ENCODE results near the gene STAC. TPM values are rescaled to one million over a fixed set of nuclear protein-coding genes. Genes with fewer than 3 reads are reported as not detected.
"Not testable (repeated sequence)": the region's sequence is repeated elsewhere in the genome, so short reads cannot be mapped to it uniquely, and the experiment has no call there.

Gene STAC
- total RNA-seq, 1 experiment from 2014 or later, result 2.0 TPM

DNA sequence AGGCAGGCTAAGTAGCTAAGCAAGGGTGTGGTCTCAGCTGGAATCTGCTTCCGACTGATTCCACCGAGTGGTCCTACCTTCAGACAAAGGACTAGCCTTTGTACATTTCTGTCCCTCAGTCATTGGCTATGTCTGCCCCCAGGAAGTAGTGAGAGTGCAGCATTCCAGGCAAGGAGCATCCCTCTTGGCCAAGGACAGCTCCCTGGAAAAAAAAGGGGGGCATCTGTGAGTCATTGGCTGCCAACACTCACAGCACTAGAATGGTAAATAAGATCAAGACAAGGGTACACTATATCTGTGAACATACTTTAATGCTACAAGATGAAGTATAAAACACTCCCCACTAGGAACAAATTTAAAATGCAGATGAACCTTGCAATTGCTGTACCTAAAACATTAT, 66.8 kb downstream of the STAC start:
- Histone ChIP-seq H3K36me3 (ENCODE audit: insufficient read depth, low read length, poor library complexity, severe bottlenecking) (no peaks in the 10 kb centered on the region), H3K27ac (ENCODE audit: low read depth, low read length, poor library complexity, severe bottlenecking) (no peak overlapping the region), H3K4me1 (ENCODE audit: insufficient read depth, low read length, poor library complexity, severe bottlenecking) (no peaks in the 10 kb centered on the region), H3K4me3 (ENCODE audit: low read depth, low read length, poor library complexity, severe bottlenecking) (no peak overlapping the region), H3K9me3 (ENCODE audit: low read depth, low read length, poor library complexity, severe bottlenecking) (no peaks in the 10 kb centered on the region), H3K27me3 (replicated peaks; ENCODE audit: insufficient read depth, low read depth, low read length, poor library complexity) (no peaks in the 10 kb centered on the region)
- BruUV-seq (replicated peaks), result no TSS peak
- DNase-seq (ENCODE audit: low spot score), result no peak
- intact Hi-C loops (cut with micrococcal nuclease; ENCODE audit: unreplicated experiment), result no loop called here
- POLR2A ChIA-PET (ENCODE audit: low non-redundant PET), result no interaction called here
- no peak for TF ChIP-seq EZH2 (IDR thresholded peaks at IDR 0.05; ENCODE audit: borderline replicate concordance, low read depth, low read length, poor library complexity, severe bottlenecking)
- TF ChIP-seq, protein P1, sequence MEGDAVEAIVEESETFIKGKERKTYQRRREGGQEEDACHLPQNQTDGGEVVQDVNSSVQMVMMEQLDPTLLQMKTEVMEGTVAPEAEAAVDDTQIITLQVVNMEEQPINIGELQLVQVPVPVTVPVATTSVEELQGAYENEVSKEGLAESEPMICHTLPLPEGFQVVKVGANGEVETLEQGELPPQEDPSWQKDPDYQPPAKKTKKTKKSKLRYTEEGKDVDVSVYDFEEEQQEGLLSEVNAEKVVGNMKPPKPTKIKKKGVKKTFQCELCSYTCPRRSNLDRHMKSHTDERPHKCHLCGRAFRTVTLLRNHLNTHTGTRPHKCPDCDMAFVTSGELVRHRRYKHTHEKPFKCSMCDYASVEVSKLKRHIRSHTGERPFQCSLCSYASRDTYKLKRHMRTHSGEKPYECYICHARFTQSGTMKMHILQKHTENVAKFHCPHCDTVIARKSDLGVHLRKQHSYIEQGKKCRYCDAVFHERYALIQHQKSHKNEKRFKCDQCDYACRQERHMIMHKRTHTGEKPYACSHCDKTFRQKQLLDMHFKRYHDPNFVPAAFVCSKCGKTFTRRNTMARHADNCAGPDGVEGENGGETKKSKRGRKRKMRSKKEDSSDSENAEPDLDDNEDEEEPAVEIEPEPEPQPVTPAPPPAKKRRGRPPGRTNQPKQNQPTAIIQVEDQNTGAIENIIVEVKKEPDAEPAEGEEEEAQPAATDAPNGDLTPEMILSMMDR (conservative IDR thresholded peaks at IDR 0.05; ENCODE audit: low read depth, low read length), result no peak
- CTCF ChIA-PET, result no interaction called here

GRCh38 chr3:36451816-36452215, 71.5 kb downstream of the STAC start:
- no peak for TF ChIP-seq EZH2 (IDR thresholded peaks at IDR 0.05; ENCODE audit: borderline replicate concordance, low read depth, low read length, poor library complexity, severe bottlenecking)
- TF ChIP-seq, protein P1 (conservative IDR thresholded peaks at IDR 0.05; ENCODE audit: low read depth, low read length), result no peak
- Histone ChIP-seq H3K36me3 (ENCODE audit: insufficient read depth, low read length, poor library complexity, severe bottlenecking) (no peaks in the 10 kb centered on the region), H3K9me3 (ENCODE audit: low read depth, low read length, poor library complexity, severe bottlenecking) (no peaks in the 10 kb centered on the region), H3K27me3 (replicated peaks; ENCODE audit: insufficient read depth, low read depth, low read length, poor library complexity) (no peaks in the 10 kb centered on the region), H3K4me1 (ENCODE audit: insufficient read depth, low read length, poor library complexity, severe bottlenecking) (no peaks in the 10 kb centered on the region), H3K27ac (ENCODE audit: low read depth, low read length, poor library complexity, severe bottlenecking) (no peak overlapping the region), H3K4me3 (ENCODE audit: low read depth, low read length, poor library complexity, severe bottlenecking) (no peak overlapping the region)
- ChIA-PET CTCF (no interaction called here), POLR2A (ENCODE audit: low non-redundant PET) (no interaction called here)
- no peak for DNase-seq (ENCODE audit: low spot score)
- intact Hi-C loops (cut with micrococcal nuclease; ENCODE audit: unreplicated experiment), result no loop called here
- BruUV-seq (replicated peaks), result no TSS peak

GRCh38 chr3:36453213-36453612, 72.9 kb downstream of the STAC start:
- BruUV-seq (replicated peaks); H3K4me3 ChIP-seq (ENCODE audit: low read depth, low read length, poor library complexity, severe bottlenecking); H3K4me1 ChIP-seq (ENCODE audit: insufficient read depth, low read length, poor library complexity, severe bottlenecking); H3K36me3 ChIP-seq (ENCODE audit: insufficient read depth, low read length, poor library complexity, severe bottlenecking); H3K27ac ChIP-seq (ENCODE audit: low read depth, low read length, poor library complexity, severe bottlenecking); intact Hi-C loops (cut with micrococcal nuclease; ENCODE audit: unreplicated experiment); CTCF ChIA-PET; POLR2A ChIA-PET (ENCODE audit: low non-redundant PET); H3K9me3 ChIP-seq (ENCODE audit: low read depth, low read length, poor library complexity, severe bottlenecking); H3K27me3 ChIP-seq (replicated peaks; ENCODE audit: insufficient read depth, low read depth, low read length, poor library complexity); DNase-seq (ENCODE audit: low spot score): not testable (repeated sequence)

DNA sequence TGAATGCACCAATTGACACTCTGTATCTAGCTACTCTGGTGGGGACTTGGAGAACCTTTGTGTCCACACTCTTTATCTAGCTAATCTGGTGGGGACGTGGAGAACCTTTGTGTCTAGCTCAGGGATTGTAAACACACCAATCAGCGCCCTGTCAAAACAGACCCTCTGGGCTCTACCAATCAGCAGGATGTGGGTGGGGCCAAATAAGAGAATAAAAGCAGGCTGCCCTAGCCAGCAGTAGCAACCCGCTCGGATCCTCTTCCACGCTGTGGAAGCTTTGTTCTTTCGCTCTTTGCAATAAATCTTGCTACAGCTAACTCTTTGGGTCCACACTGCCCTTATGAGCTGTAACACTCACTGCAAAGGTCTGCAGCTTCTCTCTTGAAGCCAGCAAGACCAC, 73.6 kb downstream of the STAC start:
- CTCF ChIA-PET; DNase-seq (ENCODE audit: low spot score); H3K4me1 ChIP-seq (ENCODE audit: insufficient read depth, low read length, poor library complexity, severe bottlenecking); H3K36me3 ChIP-seq (ENCODE audit: insufficient read depth, low read length, poor library complexity, severe bottlenecking); H3K27me3 ChIP-seq (replicated peaks; ENCODE audit: insufficient read depth, low read depth, low read length, poor library complexity); H3K27ac ChIP-seq (ENCODE audit: low read depth, low read length, poor library complexity, severe bottlenecking); POLR2A ChIA-PET (ENCODE audit: low non-redundant PET); intact Hi-C loops (cut with micrococcal nuclease; ENCODE audit: unreplicated experiment); BruUV-seq (replicated peaks); H3K9me3 ChIP-seq (ENCODE audit: low read depth, low read length, poor library complexity, severe bottlenecking); H3K4me3 ChIP-seq (ENCODE audit: low read depth, low read length, poor library complexity, severe bottlenecking): not testable (repeated sequence)

All from A673 (cell line).